ENCODE data around the gene TNNT3.

GRCh38 chr11:1888811-1889210 lies 30.7 kb upstream of the TNNT3 start:
- TF ChIP-seq YY1 (IDR thresholded peaks at IDR 0.05; ENCODE audit: extremely low read depth, insufficient replicate concordance, low read depth, low read length) (no peak), RAD21 (IDR thresholded peaks at IDR 0.05; ENCODE audit: low read depth) (no peak), EZH2 (IDR thresholded peaks at IDR 0.05) (no peak), EGR1 (IDR thresholded peaks at IDR 0.05; ENCODE audit: low read depth) (no peak), CTCF (IDR thresholded peaks at IDR 0.05 in 2 of 3, conservative IDR thresholded peaks at IDR 0.05 in 1 of 3; ENCODE audit: borderline replicate concordance in 1 of 3, insufficient read depth in 1 of 3, low read depth in 2 of 3, low read length in 2 of 3) (no peak)
